ENCODE measurements around the gene TAS2R60. TPM values are rescaled to one million over a fixed set of nuclear protein-coding genes. Genes with fewer than 3 reads are reported as not detected.

Gene TAS2R60
- total and polyA plus RNA-seq, 9 of the 15 experiments (the other 6 are each of a cell fraction or from before 2014, with no cell fraction given): 0.08 TPM; not detected in 8

- TF ChIP-seq ATF2 (CRISPR knock-in tag; IDR thresholded peaks at IDR 0.05) (no peak), RBBP5 (IDR thresholded peaks at IDR 0.05; ENCODE audit: borderline replicate concordance, insufficient read depth, low read length, poor library complexity, severe bottlenecking) (no peak), KAT2B (IDR thresholded peaks at IDR 0.05; ENCODE audit: low read depth, low read length) (no peak), NFATC3 (IDR thresholded peaks at IDR 0.05) (no peak; the same call in 1 of the 2 replicates), MTA1 (IDR thresholded peaks at IDR 0.05; ENCODE audit: borderline replicate concordance) (peak; percentile 74; the same call in 1 of the 2 replicates), HLTF (IDR thresholded peaks at IDR 0.05) (no peak), ILF3 (IDR thresholded peaks at IDR 0.05; ENCODE audit: borderline replicate concordance) (no peak), HMBOX1 (IDR thresholded peaks at IDR 0.05) (no peak), ATF1 (CRISPR knock-in tag; IDR thresholded peaks at IDR 0.05) (no peak), ATF1 (tag; IDR thresholded peaks at IDR 0.05) (0 out of 2 replicates have a peak, but pooled peaks have one; percentile 23), GATAD2A (IDR thresholded peaks at IDR 0.05) (peak; percentile 84), CBFA2T3 (IDR thresholded peaks at IDR 0.05) (peak; percentile 76), CHD1 (IDR thresholded peaks at IDR 0.05; ENCODE audit: low read length) (no peak), DIDO1 (tag; IDR thresholded peaks at IDR 0.05; ENCODE audit: low read depth) (no peak), KLF6 (CRISPR knock-in tag; IDR thresholded peaks at IDR 0.05; ENCODE audit: borderline replicate concordance) (no peak), ZBTB26 (CRISPR knock-in tag; IDR thresholded peaks at IDR 0.05) (no peak), ZEB2 (IDR thresholded peaks at IDR 0.05) (peak; percentile 41; the same call in 1 of the 2 replicates), IFI16 (CRISPR knock-in tag; IDR thresholded peaks at IDR 0.05) (no peak), SMARCE1 (IDR thresholded peaks at IDR 0.05) (peak; percentile 99), ZNF655 (CRISPR knock-in tag; IDR thresholded peaks at IDR 0.05) (no peak), ID3 (CRISPR knock-in tag; IDR thresholded peaks at IDR 0.05) (no peak), ID3 (tag; IDR thresholded peaks at IDR 0.05) (no peak), MXD1 (CRISPR knock-in tag; IDR thresholded peaks at IDR 0.05; ENCODE audit: borderline replicate concordance, poor library complexity, severe bottlenecking) (no peak)
Measured at GRCh38 chr7:143492043-143492471, 48.8 kb downstream of the TAS2R60 start (continued).
